ENCODE measurements around the gene BTAF1. TPM values are rescaled to one million over a fixed set of nuclear protein-coding genes. Genes with fewer than 3 reads are reported as not detected.

The BTAF1 gene
- total RNA-seq, 1 donor = 59.2 TPM

DNA sequence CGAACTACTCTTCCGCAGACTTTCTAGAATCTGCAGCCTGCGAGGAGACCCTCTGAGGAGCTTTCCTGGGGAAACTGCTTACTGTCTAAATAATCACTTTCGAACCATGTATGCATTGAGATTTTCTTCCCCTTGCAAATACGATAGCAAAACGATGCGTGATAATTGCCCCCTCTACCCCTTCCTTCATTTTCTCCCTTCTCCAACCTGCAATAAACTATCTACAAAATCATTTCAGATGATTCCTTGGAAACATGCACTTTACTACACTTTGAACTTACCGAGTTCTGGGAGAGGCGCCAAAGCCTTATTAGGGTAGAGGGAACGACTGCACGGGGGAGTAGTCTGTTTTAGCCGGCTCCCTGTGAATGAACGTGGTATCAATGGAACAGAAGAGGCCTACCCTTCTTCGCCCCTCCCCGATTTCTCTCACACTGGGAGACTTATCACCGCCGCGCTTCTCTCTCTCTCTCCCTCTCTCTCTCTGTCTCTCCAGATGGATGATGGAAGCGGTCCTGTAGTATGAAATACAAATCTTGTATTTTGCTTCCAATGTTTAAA is 14.4 kb upstream of the BTAF1 start, which contains the start of gene FGFBP3:
Gene FGFBP3 (minus strand): TSS at position 370 of the 561 bp plus-strand sequence. CDS start 517 bp downstream, outside the sequence.
- TF ChIP-seq CTCF (IDR thresholded peaks at IDR 0.05; ENCODE audit: insufficient read depth, low read depth, low read length) = no peak
- peak within 1 kb of the TSS; percentile 69 for H3K4me3 ChIP-seq (ENCODE audit: low read depth, low read length)
- peak; percentile 48 for DNase-seq (ENCODE audit: low read depth)

- TF ChIP-seq CTCF (IDR thresholded peaks at IDR 0.05; ENCODE audit: insufficient read depth, low read depth, low read length) = no peak
- DNase-seq (ENCODE audit: low read depth) = no peak
- no peak overlapping the region for H3K4me3 ChIP-seq (ENCODE audit: low read depth, low read length)
Observed at GRCh38 chr10:91910467-91910866, 13.1 kb upstream of the BTAF1 start.

DNA sequence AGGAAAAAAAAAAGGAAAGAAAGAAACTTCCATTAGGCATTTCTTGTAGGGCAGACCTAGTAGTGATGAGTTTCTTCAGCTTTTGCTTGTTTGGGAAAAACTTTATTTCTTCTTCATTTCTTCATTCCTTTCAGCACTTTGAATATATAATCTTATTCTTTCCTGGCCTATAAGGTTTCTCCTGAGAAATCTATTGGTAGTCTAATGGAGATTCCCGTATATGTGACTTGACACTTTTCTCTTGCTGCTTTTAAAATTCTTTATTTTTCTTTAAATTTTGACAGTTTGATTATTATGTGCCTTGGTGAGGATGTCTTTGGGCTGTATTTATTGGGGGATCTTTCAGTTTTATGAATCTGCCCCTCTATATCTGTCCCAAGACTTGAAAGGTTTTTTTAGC is 3.9 kb upstream of the BTAF1 start:
- H3K4me3 ChIP-seq (ENCODE audit: low read depth, low read length) = no peak overlapping the region
- no peak for TF ChIP-seq CTCF (IDR thresholded peaks at IDR 0.05; ENCODE audit: insufficient read depth, low read depth, low read length)
- no peak for DNase-seq (ENCODE audit: low read depth)

DNA sequence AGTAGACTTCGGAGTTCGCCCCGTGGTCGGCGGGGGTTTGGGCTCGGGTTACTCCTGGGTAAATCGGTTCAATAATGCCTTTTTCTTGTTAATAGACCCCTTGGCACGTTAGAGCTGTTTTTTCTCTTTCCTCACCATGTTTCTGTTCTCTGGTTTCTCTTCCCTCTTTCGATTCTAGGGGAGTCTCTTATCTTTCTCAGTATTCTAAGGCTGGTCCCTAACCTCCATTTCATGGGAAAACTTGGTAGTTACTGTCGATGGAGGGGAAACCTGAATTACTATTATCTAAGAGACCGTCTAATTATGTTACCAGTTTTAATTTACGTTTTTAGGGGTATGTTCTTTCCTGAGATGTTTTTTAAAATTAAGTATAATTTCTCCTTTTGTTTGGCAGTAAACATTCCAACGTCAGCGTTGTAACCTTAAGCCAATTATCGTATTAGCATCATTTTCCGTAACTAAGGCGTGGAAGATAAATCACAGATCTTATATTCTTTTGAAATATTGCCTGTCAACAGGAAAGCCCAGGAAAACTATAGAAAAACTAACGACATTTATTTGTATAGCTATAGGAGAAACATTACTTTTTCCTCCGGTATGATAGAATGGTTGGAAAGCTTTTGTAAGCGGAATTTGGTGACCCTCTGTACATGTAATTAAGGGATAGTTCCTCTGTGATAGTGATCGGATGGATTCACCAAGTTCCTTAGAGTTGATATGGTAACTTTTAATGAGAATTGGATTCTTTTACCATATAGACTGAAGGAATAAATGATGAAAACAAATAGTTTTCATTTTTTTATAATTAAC is 847 bp downstream of the BTAF1 start:
- H3K4me3 ChIP-seq (ENCODE audit: low read depth, low read length) = peak overlapping the region; percentile 95
- TF ChIP-seq CTCF (IDR thresholded peaks at IDR 0.05; ENCODE audit: insufficient read depth, low read depth, low read length) = no peak
- peak; percentile 55 for DNase-seq (ENCODE audit: low read depth)

DNA sequence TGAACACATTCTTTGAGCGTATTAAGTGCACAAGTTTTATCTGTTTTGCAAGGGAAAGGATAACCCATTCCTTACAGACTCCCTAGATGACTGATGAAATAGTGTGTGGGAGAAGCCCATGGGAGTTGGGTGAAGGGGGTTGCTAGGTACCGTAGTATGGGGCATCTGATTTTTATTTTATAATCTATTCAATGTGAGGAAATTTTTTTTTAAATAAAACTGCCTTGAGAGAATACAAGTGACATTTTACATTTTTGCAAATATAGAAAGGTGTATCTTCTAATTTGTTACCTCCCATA is 1.4 kb downstream of the BTAF1 start:
- H3K4me3 ChIP-seq (ENCODE audit: low read depth, low read length) = peak overlapping the region; percentile 95
- DNase-seq (ENCODE audit: low read depth) = peak; percentile 40
- TF ChIP-seq CTCF (IDR thresholded peaks at IDR 0.05; ENCODE audit: insufficient read depth, low read depth, low read length) = no peak

DNA sequence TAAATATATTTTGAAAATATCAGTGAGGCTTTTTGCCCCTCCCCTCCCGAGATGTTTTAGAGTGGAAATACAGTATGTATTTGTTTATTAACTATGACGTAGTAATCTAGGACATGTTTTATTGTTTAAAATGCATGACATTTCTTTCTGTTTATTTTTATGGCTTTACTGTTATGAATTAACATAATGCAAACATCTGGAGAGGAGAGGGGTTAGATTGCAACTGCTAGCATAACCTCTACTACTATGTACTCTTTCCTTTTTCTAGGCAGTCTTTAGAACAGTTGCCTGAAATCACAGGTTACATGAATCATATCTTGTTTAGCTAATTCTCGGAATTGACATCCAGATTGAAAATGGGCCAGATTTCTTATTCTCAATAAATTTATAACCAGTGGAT is 7.4 kb downstream of the BTAF1 start:
- H3K4me3 ChIP-seq (ENCODE audit: low read depth, low read length) = no peak overlapping the region
- TF ChIP-seq CTCF (IDR thresholded peaks at IDR 0.05; ENCODE audit: insufficient read depth, low read depth, low read length) = no peak
- peak; percentile 62 for DNase-seq (ENCODE audit: low read depth)

All from fibroblast of villous mesenchyme (primary cell).